Cardiac muscle cell (in vitro differentiated cells and primary cell): Measurements from ENCODE around the gene PRRT4. TPM values are rescaled to one million over a fixed set of nuclear protein-coding genes. Genes with fewer than 3 reads are reported as not detected.

Experiments
- DNase-seq, 2 donors: peaks; one replicate each; pipeline versions ENCODE4 v3.0.0 to v3.0.0-alpha.2; 2010 to 2017; ENCODE audit warnings: low read depth in 1 of 2, low spot score in 1 of 2
- H3K27ac ChIP-seq: fragments of 200-600 bp; sonication (generic); 2 replicates; pipeline ENCODE4 v1.5.1; 2016
- H3K27me3 ChIP-seq: fragments of 200-600 bp; sonication (generic); 2 replicates; pipeline ENCODE4 v1.6.0; 2016; ENCODE audit warnings: control low read depth
- H3K36me3 ChIP-seq: fragments of 200-600 bp; sonication (generic); 2 replicates; pipeline ENCODE4 v1.5.1; 2016; ENCODE audit warnings: control low read depth
- H3K4me1 ChIP-seq: fragments of 200-600 bp; sonication (generic); 2 replicates; pipeline ENCODE4 v1.8.1; 2017; ENCODE audit warnings: low read depth, mild to moderate bottlenecking, mixed run types
- H3K4me3 ChIP-seq: fragments of 200-600 bp; sonication (generic); 2 replicates; pipeline ENCODE4 v1.5.1; 2016; ENCODE audit warnings: mild to moderate bottlenecking
- H3K9me3 ChIP-seq: fragments of 200-600 bp; sonication (generic); 2 replicates; pipeline ENCODE4 v1.5.1; 2017; ENCODE audit warnings: low read depth, mild to moderate bottlenecking, control low read depth
- polyA plus RNA-seq: library from polyadenylated mRNA; unstranded; fragments of >200 nt; fragmentation: Nextera tagmentation; extraction: Ambion mirVana; gene quantifications from 2 replicates; pipeline ENCODE4 v1.2.1, GENCODE V29; 2016
- total RNA-seq: library from RNA; depleted of rRNA; stranded (reverse); fragments of >200 nt; gene quantifications from 2 replicates; pipeline ENCODE4 v1.2.3, GENCODE V29; 2016
- TF ChIP-seq, protein P1 (sequence below): IDR thresholded peaks from 2 replicates; pipeline ENCODE4 v1.5.1; 2012; ENCODE audit warnings: low read depth, mild to moderate bottlenecking, low read length

Gene PRRT4
- total and polyA plus RNA-seq, 2 experiments from 2014 or later, result 13.2 to 26.6 TPM

DNA sequence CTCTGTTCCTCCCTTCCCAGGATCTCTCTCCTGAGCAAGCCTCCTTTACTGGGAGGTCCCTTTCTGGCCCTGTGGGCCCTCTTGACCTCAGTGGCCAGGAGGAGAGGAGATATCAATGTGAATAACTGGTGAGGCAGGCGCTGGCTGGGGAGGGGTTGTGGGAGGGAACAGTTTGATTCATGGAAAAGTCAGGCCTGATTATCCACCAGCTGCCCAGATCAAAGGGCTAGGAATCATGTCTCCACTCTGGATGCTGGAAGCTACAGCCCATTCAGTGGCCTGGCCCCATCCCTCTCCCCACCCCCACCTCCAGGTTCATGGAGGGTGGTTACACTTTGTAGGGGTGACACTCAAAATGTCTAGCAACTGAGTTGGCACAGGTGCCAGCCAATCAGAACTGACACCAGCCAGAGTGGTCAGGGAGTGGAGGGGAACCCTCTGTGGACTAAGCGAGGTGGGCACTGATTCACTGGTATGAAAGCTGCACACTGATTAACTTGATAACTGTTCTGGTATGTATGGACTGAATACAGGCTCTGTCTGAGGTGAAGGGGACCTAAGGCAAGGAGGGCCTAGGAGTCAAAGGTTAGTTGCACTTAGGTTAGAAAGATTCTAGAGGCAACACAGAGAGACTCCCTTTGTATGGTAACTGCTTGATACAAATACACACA, 4.8 kb downstream of the PRRT4 start:
- H3K27me3 ChIP-seq, result peaks cover 35% of the 10 kb centered on the region

DNA sequence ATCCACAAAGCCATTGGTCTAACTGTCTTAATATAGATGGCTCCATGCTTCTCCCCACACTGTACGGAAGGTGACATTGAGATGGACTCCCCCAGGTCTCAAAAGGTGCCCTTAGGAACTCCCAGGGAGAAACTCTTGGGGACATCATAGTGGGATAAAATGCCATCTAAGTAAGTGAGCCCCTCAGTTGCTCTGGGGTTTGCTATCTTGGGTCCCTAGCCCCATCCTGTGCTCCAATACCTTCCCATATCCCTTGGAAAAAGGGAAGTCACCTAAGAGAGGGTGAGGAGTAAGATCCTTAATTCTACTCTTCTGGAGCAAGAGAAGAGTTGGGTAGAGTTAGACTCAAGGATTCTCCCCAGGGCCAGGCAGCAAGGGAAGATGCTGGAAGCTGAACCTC, 7.9 kb downstream of the PRRT4 start:
- no peaks in the 10 kb centered on the region for H3K9me3 ChIP-seq
- H3K27ac ChIP-seq, result no peak overlapping the region
- no peaks in the 10 kb centered on the region for H3K36me3 ChIP-seq
- peaks cover 60% of the 10 kb centered on the region for H3K27me3 ChIP-seq
- TF ChIP-seq, protein P1, sequence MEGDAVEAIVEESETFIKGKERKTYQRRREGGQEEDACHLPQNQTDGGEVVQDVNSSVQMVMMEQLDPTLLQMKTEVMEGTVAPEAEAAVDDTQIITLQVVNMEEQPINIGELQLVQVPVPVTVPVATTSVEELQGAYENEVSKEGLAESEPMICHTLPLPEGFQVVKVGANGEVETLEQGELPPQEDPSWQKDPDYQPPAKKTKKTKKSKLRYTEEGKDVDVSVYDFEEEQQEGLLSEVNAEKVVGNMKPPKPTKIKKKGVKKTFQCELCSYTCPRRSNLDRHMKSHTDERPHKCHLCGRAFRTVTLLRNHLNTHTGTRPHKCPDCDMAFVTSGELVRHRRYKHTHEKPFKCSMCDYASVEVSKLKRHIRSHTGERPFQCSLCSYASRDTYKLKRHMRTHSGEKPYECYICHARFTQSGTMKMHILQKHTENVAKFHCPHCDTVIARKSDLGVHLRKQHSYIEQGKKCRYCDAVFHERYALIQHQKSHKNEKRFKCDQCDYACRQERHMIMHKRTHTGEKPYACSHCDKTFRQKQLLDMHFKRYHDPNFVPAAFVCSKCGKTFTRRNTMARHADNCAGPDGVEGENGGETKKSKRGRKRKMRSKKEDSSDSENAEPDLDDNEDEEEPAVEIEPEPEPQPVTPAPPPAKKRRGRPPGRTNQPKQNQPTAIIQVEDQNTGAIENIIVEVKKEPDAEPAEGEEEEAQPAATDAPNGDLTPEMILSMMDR, result no peak
- DNase-seq, result no peak
- peaks cover 10% of the 10 kb centered on the region for H3K4me1 ChIP-seq
- H3K4me3 ChIP-seq, result no peak overlapping the region

More for the DNA sequence above, 4.8 kb downstream of the PRRT4 start:
- Histone ChIP-seq H3K36me3 (no peaks in the 10 kb centered on the region), H3K27ac (peak overlapping the region; percentile 76), H3K4me3 (no peak overlapping the region), H3K4me1 (peaks cover 18% of the 10 kb centered on the region), H3K9me3 (no peaks in the 10 kb centered on the region)
- TF ChIP-seq, protein P1, result no peak
- DNase-seq, result peak in 1 of 2 donors; percentile 21

DNA sequence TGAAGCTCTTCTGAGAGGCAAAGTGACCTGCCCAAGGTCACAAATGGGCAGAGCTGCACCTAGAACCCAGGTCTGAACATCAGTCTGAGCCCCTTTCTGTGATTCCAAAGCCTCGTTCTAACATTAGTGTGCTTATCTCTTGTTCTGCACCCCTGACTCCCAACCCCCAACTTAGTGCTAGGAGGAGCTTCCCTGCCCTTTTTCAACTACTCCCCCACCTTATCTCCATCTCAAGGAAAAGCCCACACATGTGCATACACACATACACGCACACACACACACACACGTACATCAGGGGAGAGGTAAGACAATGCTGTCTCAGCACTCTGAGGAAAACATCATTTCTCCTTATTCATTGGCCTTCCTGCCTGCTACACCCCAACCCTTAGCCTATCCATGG, 8.3 kb downstream of the PRRT4 start:
- Histone ChIP-seq H3K4me3 (no peak overlapping the region), H3K36me3 (no peaks in the 10 kb centered on the region), H3K9me3 (no peaks in the 10 kb centered on the region), H3K4me1 (peaks cover 10% of the 10 kb centered on the region), H3K27me3 (peaks cover 63% of the 10 kb centered on the region), H3K27ac (no peak overlapping the region)
- DNase-seq, result no peak
- TF ChIP-seq, protein P1, result no peak

DNA sequence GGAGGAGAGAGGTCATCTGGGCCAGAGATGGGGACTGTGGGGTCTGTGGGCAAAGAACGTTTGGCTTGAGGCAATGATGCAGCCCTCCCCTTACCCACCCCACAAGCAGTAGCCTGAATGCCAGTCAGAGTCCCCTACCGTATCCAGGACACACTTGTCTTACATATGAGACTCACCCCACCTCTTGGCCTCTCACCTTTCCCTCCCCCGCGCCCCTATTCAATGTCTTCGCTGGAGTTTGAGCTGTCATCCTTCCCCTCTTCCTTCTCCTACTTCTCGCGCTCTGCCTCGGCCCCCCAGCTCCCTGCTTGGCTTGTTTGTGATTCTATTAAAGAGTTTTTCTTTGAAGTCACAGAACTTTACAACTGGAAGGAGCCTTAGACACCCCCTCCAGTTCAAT, 8.9 kb downstream of the PRRT4 start:
- H3K4me1 ChIP-seq, result peaks cover 10% of the 10 kb centered on the region
- H3K27ac ChIP-seq, result no peak overlapping the region
- H3K4me3 ChIP-seq, result no peak overlapping the region
- DNase-seq, result no peak
- peaks cover 64% of the 10 kb centered on the region for H3K27me3 ChIP-seq
- TF ChIP-seq, protein P1, result no peak
- no peaks in the 10 kb centered on the region for H3K9me3 ChIP-seq
- no peaks in the 10 kb centered on the region for H3K36me3 ChIP-seq

DNA sequence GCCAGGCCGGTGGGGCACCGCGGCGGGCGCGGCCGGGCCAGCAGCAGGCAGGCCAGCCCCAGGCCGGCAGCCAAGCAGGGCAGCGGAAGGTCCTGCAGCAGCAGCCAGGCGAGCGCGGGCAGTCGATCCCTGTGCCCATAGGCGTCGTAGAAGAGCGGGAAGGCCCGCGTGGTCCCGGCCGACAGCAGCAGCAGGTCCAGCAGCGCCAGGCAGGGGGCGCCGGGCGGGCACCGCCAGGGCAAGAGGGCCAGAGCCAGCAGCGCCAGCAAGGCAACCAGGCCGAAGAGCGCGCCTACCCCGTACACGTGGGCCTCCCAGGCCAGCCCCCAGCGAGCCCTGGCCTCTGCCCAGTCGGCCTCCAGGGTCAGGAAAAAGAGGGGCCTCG, 9.3 kb downstream of the PRRT4 start:
- Histone ChIP-seq H3K4me1 (peaks cover 10% of the 10 kb centered on the region), H3K4me3 (no peak overlapping the region), H3K36me3 (no peaks in the 10 kb centered on the region), H3K27me3 (peaks cover 64% of the 10 kb centered on the region), H3K9me3 (no peaks in the 10 kb centered on the region), H3K27ac (no peak overlapping the region)
- peak; percentile 62 to 73 for DNase-seq
- TF ChIP-seq, protein P1, result peak; percentile 58
